C4-2B (cell line): ENCODE measurements around the gene IPO9.

Experiments
- H3K27ac ChIP-seq: fragments of 450-650 bp; 2 replicates; pipeline ENCODE4 v1.5.1; 2017
- ZFX ChIP-seq: fragments of 450-650 bp; IDR thresholded peaks from 2 replicates; pipeline ENCODE4 v1.6.1; 2017
- TF ChIP-seq, protein P1 (sequence below): fragments of 450-650 bp; conservative IDR thresholded peaks from 2 replicates; pipeline ENCODE4 v1.5.1; 2017; ENCODE audit warnings: mild to moderate bottlenecking

IPO9 gene

DNA sequence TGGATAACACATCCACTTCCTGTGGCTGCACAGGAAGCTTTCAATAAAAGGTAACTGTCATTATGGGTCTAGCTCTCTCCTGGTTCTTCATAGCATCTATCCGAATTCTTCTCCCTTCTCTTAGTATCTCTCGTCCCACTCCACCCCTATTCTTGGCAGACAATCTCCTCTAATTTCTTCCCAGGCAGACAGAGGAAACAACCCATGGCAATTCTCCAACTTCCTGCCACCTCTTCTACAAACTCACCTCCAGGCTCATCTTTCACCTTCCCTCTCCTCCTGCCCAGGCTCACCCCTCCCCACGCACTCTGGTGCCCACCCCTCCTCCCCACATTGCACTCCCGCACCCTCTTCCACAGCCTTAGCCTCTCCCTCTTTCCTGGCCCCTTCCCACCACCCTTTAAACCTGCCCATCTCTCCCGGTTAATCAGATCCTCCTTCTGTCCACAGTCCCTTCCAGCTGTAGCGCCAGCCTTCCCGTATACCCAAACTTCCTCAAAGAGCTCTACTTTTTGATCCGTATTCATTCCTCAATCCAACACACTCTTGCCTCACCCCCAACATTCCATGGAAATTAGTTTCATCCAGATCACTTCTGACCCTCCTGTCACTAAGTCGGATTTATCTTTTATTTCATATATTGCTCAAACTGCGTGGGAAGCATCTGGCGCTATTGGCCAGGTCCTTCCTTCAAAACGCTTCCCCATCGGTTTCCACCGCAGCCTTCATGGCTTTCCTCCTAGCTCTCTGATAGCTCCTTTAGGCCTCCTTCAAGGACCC lies 85.7 kb downstream of the IPO9 start:
- H3K27ac ChIP-seq = no peak overlapping the region
- TF ChIP-seq, protein P1, sequence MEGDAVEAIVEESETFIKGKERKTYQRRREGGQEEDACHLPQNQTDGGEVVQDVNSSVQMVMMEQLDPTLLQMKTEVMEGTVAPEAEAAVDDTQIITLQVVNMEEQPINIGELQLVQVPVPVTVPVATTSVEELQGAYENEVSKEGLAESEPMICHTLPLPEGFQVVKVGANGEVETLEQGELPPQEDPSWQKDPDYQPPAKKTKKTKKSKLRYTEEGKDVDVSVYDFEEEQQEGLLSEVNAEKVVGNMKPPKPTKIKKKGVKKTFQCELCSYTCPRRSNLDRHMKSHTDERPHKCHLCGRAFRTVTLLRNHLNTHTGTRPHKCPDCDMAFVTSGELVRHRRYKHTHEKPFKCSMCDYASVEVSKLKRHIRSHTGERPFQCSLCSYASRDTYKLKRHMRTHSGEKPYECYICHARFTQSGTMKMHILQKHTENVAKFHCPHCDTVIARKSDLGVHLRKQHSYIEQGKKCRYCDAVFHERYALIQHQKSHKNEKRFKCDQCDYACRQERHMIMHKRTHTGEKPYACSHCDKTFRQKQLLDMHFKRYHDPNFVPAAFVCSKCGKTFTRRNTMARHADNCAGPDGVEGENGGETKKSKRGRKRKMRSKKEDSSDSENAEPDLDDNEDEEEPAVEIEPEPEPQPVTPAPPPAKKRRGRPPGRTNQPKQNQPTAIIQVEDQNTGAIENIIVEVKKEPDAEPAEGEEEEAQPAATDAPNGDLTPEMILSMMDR = no peak
- TF ChIP-seq ZFX = no peak

DNA sequence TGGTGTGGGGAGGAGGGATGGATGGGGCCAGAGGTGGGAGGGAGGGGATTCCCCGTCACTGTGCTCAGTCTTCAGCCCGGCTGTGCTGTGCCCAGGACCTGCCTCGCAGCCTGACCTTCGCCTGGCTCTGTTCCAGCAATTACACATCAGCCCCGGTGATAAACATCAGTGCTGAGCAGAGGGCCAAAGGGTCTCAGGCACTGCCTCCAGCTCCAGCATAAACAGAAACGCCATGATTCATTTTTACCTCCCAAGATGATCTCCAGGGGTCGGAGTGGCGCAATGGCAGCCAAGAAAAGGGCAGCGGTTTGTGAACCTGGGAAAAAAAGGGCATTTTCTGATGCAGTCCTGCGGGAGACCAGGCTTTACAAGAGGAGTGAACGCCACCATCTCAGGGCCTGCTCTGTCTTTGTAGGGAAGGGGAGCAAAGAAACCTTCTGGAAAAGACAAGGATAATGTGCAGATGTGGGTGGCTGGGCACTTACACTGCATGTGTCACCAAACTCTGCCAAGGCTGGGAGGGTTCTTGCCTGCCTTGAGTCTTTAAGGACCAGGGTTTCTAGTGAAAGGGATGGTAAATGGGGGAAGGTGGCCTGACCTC lies 87.8 kb downstream of the IPO9 start:
- H3K27ac ChIP-seq = no peak overlapping the region
- TF ChIP-seq ZFX = no peak
- TF ChIP-seq, protein P1 = no peak

DNA sequence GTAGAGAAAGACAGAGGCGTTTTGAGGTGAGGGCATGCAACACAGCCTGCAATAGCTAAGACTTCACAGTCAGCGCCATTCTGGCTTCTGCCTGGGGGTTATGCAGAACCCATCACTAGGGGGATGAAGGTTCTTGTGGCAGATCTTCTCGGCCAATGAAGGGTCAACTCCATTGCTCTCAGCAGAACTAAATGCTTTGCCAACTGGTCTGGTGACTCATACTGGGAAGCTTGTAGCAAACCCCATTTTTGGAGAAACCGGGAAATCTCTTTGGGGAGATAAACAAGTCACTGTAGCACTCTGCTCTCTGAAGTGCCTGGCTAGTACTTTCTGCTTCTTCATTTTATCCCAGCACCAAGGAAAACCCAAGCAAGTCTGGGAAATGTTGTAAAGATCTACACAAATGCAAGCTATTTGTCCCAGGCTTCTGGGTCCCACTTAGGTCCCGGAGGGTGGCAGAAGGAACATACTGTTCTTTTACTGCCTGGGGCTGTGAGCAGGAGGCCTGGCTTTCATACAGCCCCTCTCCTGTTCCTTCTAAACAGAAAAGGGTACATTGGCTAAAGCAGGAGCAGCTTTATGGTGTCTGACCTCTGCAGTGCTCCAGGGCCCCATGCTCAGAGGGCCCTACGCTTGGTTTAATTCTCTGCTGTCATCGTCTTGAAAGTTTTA lies 88.5 kb downstream of the IPO9 start:
- no peak overlapping the region for H3K27ac ChIP-seq
- TF ChIP-seq, protein P1 = no peak
- TF ChIP-seq ZFX = no peak

DNA sequence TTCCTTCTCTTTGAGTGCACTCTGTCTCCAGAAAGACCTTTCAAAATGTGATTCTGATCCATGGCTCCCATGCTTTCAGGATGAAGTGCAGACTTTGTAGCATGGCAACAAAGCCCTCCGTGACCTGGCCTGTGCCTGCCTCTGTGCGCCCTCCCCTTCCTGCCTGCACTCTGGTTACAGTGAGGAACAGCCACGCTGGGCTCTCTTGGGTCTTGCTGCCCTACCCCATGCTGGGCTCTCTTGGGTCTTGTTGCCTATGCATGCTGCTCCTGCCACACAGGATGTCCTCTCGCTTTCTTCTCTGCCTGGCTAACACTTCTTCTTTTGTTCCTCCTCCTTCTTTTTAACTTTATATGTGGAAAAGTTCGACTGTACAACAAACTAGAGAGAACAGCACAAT lies 89.4 kb downstream of the IPO9 start:
- H3K27ac ChIP-seq = no peak overlapping the region
- TF ChIP-seq, protein P1 = no peak
- no peak for TF ChIP-seq ZFX

DNA sequence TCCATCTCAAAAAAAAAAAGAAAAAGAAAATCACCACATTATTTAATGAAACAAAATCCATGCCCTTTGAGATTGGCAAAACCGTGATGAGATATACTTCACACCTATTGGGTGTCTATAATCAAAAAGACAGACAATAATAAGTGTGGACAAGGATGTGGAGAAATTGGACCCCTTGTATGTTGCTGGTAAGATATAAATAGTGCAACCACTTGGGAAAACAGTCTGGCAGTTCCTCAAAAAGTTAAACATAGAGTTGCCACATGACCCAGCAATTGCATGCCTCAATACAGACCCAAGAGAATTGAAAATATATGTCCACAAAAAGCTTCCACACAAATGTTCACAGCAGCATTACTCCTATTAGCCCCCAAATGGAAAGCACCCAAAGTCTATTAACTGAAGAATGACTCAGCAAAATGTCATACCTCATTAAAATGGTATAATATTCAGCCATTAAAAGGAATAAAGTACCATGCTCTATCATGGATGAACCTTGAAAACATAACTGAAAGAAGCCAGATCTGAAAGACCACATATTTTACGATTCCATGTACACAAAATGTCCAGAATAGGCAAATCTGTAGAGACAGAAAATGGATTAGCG lies 93.1 kb downstream of the IPO9 start:
- TF ChIP-seq, protein P1 = no peak
- no peak for TF ChIP-seq ZFX
- H3K27ac ChIP-seq = no peak overlapping the region

DNA sequence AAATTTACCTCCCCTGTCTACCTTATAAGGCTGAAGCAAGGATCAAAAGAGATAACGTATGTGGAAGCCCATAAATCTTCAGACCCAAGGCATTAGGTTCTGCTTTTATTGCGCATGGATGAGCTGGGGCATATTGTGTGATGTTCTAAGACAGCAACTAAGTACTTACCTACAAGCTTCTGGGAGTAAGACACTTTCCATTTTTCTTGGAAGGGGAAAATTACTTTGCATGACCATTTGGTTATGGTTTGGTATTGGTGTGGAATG lies 96.3 kb downstream of the IPO9 start:
- TF ChIP-seq, protein P1 = no peak
- TF ChIP-seq ZFX = no peak
- H3K27ac ChIP-seq = no peak overlapping the region
